GM19452 (cell line): Measurements from ENCODE around the gene PHACTR3.
"Not testable (repeated sequence)": the region's sequence is repeated elsewhere in the genome, so short reads cannot be mapped to it uniquely, and the experiment has no call there.

Experiments used
- ATAC-seq: cut with Tn5 transposase; IDR thresholded peaks from one replicate; pipeline ENCODE4 v1.9.1; 2021; ENCODE audit not compliant: unreplicated experiment

PHACTR3 gene

GRCh38 chr20:59835448-59836395 lies 231.4 kb downstream of the PHACTR3 start:
- no peak for ATAC-seq

- no peak for ATAC-seq
Observed at GRCh38 chr20:59836767-59837166, 232.4 kb downstream of the PHACTR3 start.

- ATAC-seq: no peak
Observed at GRCh38 chr20:59837623-59838394, 233.5 kb downstream of the PHACTR3 start.

GRCh38 chr20:59839400-59839799 lies 235.1 kb downstream of the PHACTR3 start:
- ATAC-seq: no peak

- ATAC-seq: no peak
Observed at GRCh38 chr20:59845472-59845871, 241.1 kb downstream of the PHACTR3 start.

GRCh38 chr20:59848182-59848581 lies 243.8 kb downstream of the PHACTR3 start:
- ATAC-seq: no peak

GRCh38 chr20:59850018-59850641 lies 245.8 kb downstream of the PHACTR3 start:
- no peak for ATAC-seq

- ATAC-seq: not testable (repeated sequence)
Observed at GRCh38 chr20:59856526-59856925, 252.2 kb downstream of the PHACTR3 start.

GRCh38 chr20:59856941-59857340 lies 252.6 kb downstream of the PHACTR3 start:
- not testable (repeated sequence) for ATAC-seq

GRCh38 chr20:59857966-59858365 lies 253.6 kb downstream of the PHACTR3 start:
- ATAC-seq: no peak

GRCh38 chr20:59858425-59858824 lies 254.1 kb downstream of the PHACTR3 start:
- no peak for ATAC-seq

GRCh38 chr20:59861401-59861800 lies 257.1 kb downstream of the PHACTR3 start:
- ATAC-seq: no peak

GRCh38 chr20:59863058-59863457 lies 258.7 kb downstream of the PHACTR3 start:
- ATAC-seq: no peak

GRCh38 chr20:59864726-59865125 lies 260.4 kb downstream of the PHACTR3 start:
- no peak for ATAC-seq

- no peak for ATAC-seq
Observed at GRCh38 chr20:59866338-59866737, 262.0 kb downstream of the PHACTR3 start.

GRCh38 chr20:59871096-59871495 lies 266.8 kb downstream of the PHACTR3 start:
- no peak for ATAC-seq

GRCh38 chr20:59873409-59873808 lies 269.1 kb downstream of the PHACTR3 start:
- ATAC-seq: no peak

- no peak for ATAC-seq
Observed at GRCh38 chr20:59880198-59880597, 275.9 kb downstream of the PHACTR3 start.

GRCh38 chr20:59884494-59884893 lies 280.2 kb downstream of the PHACTR3 start:
- ATAC-seq: no peak

- no peak for ATAC-seq
Observed at GRCh38 chr20:59888050-59888449, 283.7 kb downstream of the PHACTR3 start.

GRCh38 chr20:59890035-59890434 lies 285.7 kb downstream of the PHACTR3 start:
- ATAC-seq: not testable (repeated sequence)
